ENCODE data around the gene GSTP1. TPM values are rescaled to one million over a fixed set of nuclear protein-coding genes. Genes with fewer than 3 reads are reported as not detected.
A peak's percentile ranks its signal among the peaks of the same experiment; 100 is the strongest.

The GSTP1 gene
- total RNA-seq: 100 to 1,000 TPM; 284 to 441 (median 325) TPM
- long read RNA-seq, donor 1, transcript GSTP1-202 (7 exons, 961 nt): major isoform, 253 of 308 reads
- long read RNA-seq, donor 1, partial matches to known transcripts: 40 of 308 reads
- long read RNA-seq, donor 1, other reads (novel, unspliced or antisense): 15 of 308 reads
- long read RNA-seq, donor 2, transcript GSTP1-202 (7 exons, 961 nt): major isoform, 429 of 520 reads
- long read RNA-seq, donor 2, partial matches to known transcripts: 80 of 520 reads
- long read RNA-seq, donor 2, other reads (novel, unspliced or antisense): 10 of 520 reads

GRCh38 chr11:67583247-67584204, at the start of gene GSTP1:
TSS of gene GSTP1 (plus strand) at chr11:67583812. CDS start at chr11:67583844, 32 bp downstream.
- H3K36me3 ChIP-seq (ENCODE audit: low read depth): no peaks in the 10 kb centered on the region
- H3K9me3 ChIP-seq: no peaks in the 10 kb centered on the region
- intact Hi-C loops (cut with DNase I, micrococcal nuclease): no loop called here
- ATAC-seq (peak; percentile 86), DNase-seq (peak; percentile 89 to 93 (median 92))
- H3K4me1 ChIP-seq (ENCODE audit: low read depth): peaks cover 6% of the 10 kb centered on the region
- H3K4me3 ChIP-seq: peak within 1 kb of the TSS; percentile 37
- peak; percentile 71 for TF ChIP-seq CTCF (IDR thresholded peaks at IDR 0.05)

GRCh38 chr11:67534070-67534679, 49.4 kb upstream of the GSTP1 start:
- no peak for TF ChIP-seq CTCF (IDR thresholded peaks at IDR 0.05)
- DNase-seq (no peak), ATAC-seq (no peak)
- no peaks in the 10 kb centered on the region for H3K36me3 ChIP-seq (ENCODE audit: low read depth)
- H3K4me1 ChIP-seq (ENCODE audit: low read depth): no peaks in the 10 kb centered on the region
- intact Hi-C loops (cut with DNase I, micrococcal nuclease): no loop called here
- no peak overlapping the region for H3K4me3 ChIP-seq
- peaks cover 18% of the 10 kb centered on the region for H3K9me3 ChIP-seq

GRCh38 chr11:67535561-67535960, 48.1 kb upstream of the GSTP1 start:
- intact Hi-C loops (cut with DNase I, micrococcal nuclease): no loop called here
- Histone ChIP-seq H3K4me1 (ENCODE audit: low read depth) (no peaks in the 10 kb centered on the region), H3K36me3 (ENCODE audit: low read depth) (no peaks in the 10 kb centered on the region), H3K4me3 (no peak overlapping the region), H3K9me3 (peaks cover 18% of the 10 kb centered on the region)
- no peak for TF ChIP-seq CTCF (IDR thresholded peaks at IDR 0.05)
- peak; percentile 85 for ATAC-seq
- DNase-seq: no peak

GRCh38 chr11:67538306-67538705, 45.3 kb upstream of the GSTP1 start:
- DNase-seq (no peak), ATAC-seq (no peak)
- H3K9me3 ChIP-seq: peaks cover 17% of the 10 kb centered on the region
- no peak for TF ChIP-seq CTCF (IDR thresholded peaks at IDR 0.05)
- no peak overlapping the region for H3K4me3 ChIP-seq
- intact Hi-C loops (cut with DNase I, micrococcal nuclease): no loop called here
- peaks cover 7% of the 10 kb centered on the region for H3K4me1 ChIP-seq (ENCODE audit: low read depth)
- H3K36me3 ChIP-seq (ENCODE audit: low read depth): no peaks in the 10 kb centered on the region

GRCh38 chr11:67538823-67539505, 44.6 kb upstream of the GSTP1 start:
- H3K9me3 ChIP-seq: peaks cover 10% of the 10 kb centered on the region
- DNase-seq: no peak
- no peak overlapping the region for H3K4me3 ChIP-seq
- ATAC-seq: no peak
- intact Hi-C loops (cut with DNase I, micrococcal nuclease): no loop called here
- H3K4me1 ChIP-seq (ENCODE audit: low read depth): peaks cover 13% of the 10 kb centered on the region
- no peak for TF ChIP-seq CTCF (IDR thresholded peaks at IDR 0.05)
- no peaks in the 10 kb centered on the region for H3K36me3 ChIP-seq (ENCODE audit: low read depth)
